Spleen (tissue), 7 donors: ENCODE results near the gene TMEM134.

ENCODE experiments used
- POLR2A ChIP-seq, 3 donors: fragments of 450-650 bp; IDR thresholded peaks; one replicate each; pipeline ENCODE4 v1.5.1; 2017; ENCODE audit warnings: antibody characterized with exemption in 3 of 3, mild to moderate bottlenecking in 1 of 3
- TF ChIP-seq, protein P1 (sequence below), 11 experiments: fragments of 200-600 bp in 7 of 11; fragments of 450-650 bp in 4 of 11; sonication (generic) in 4 of 11; IDR thresholded peaks in 8 of 11; conservative IDR thresholded peaks in 3 of 11; 1 replicate in 7 of 11; 2 replicates in 4 of 11; pipeline versions ENCODE4 v1.4.0 to v1.8.0; 2016 to 2021; ENCODE audit warnings: antibody characterized with exemption in 11 of 11, inconsistent platforms in 4 of 11, mild to moderate bottlenecking in 1 of 11
- donor health status: DM: no; HTN: no; CAD: no; lungs with moderate emphysema.
- donor health status: DM: no; HTN: no; CAD: no.
- donor health status: DM: no; HTN: no; CAD: no.

DNA sequence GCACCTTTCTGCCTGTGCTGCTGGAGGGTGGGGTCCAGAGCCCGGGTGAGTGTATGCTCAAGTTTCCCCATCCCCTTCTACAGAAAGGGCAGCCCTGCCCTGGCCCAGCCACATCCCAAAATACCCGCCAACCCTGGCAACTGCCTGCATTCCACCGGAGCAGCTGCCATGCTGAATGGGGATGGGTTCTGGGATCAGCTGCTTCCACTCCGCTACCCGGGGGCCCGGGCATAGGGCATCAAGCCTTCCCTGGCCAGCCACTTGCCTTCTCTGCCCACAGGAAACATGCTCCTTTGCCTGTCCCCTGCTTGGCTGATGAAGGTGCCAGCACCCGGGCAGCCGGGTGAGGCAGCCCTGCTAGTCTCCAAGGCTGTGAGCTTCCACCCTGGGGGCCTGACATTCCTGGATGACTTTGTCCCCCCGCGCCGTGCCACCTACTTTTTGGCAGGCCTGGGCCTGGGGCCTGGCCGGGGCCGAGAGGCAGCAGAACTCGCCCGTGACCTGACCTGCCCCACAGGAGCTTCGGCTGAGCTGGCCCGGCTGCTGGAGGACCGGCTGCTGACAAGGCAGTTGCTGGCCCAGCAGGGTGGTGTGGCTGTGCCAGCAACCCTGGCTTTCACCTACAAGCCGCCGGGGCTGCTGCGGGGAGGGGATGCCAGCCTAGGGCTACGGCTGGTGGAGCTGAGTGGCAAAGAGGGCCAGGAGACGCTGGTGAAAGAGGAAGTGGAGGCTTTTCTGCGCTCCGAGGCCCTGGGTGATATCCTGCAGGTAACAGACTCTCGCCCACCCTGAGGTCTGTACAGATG, 50.4 kb downstream of the TMEM134 start:
- TF ChIP-seq, protein P1, sequence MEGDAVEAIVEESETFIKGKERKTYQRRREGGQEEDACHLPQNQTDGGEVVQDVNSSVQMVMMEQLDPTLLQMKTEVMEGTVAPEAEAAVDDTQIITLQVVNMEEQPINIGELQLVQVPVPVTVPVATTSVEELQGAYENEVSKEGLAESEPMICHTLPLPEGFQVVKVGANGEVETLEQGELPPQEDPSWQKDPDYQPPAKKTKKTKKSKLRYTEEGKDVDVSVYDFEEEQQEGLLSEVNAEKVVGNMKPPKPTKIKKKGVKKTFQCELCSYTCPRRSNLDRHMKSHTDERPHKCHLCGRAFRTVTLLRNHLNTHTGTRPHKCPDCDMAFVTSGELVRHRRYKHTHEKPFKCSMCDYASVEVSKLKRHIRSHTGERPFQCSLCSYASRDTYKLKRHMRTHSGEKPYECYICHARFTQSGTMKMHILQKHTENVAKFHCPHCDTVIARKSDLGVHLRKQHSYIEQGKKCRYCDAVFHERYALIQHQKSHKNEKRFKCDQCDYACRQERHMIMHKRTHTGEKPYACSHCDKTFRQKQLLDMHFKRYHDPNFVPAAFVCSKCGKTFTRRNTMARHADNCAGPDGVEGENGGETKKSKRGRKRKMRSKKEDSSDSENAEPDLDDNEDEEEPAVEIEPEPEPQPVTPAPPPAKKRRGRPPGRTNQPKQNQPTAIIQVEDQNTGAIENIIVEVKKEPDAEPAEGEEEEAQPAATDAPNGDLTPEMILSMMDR (IDR thresholded peaks at IDR 0.05 in 8 of 11, conservative IDR thresholded peaks at IDR 0.05 in 3 of 11), result no peak
- TF ChIP-seq POLR2A (IDR thresholded peaks at IDR 0.05), result no peak
